ENCODE data around the gene NSD2. TPM values are rescaled to one million over a fixed set of nuclear protein-coding genes. Genes with fewer than 3 reads are reported as not detected.

Gene NSD2
- total RNA-seq, 1 experiment from 2014 or later: 48.0 TPM

GRCh38 chr4:1970926-1971325 lies 99.7 kb downstream of the NSD2 start:
- DNase-seq (ENCODE audit: low spot score): no peak

- DNase-seq (ENCODE audit: low spot score): no peak
Measured at GRCh38 chr4:1971456-1972200, 100.4 kb downstream of the NSD2 start.

DNA sequence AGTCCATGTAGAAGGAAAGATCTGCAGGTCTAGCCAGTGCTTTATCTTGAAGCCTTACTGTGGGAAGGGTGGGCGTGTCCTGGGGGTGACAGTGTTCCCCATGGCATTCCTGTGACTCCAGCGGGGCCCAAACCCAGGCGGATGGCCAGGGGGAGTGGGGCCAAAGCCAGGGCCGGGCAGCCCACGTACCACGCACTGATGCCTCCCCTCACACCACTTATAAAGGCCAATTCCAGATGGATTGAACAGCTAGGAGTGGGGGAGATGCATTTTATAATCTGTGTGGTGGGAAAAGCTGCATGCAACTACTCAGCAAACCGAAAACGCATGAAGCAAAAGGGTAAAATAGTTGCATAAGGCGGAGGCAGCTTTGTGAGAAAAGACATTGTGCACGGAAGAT lies 101.2 kb downstream of the NSD2 start:
- DNase-seq (ENCODE audit: low spot score): no peak

DNA sequence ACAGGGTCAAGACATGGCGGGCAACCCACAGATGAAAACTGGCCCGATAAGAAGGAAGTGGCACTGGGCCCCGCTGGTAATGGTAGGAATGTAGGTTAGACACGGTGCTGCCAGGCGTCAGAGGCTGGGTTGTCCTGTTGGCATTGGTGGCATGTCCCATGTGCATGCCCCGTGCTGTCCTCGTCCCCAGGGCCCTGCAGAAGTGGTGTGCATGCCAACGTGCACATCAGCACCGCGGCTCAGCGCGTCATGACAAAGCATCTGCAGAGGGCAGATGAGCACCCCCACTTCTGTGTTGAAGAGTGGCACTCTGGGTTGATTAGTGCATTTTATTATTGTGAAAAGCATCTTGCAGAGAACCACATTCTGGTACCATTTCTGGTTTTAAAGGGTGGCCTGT lies 102.0 kb downstream of the NSD2 start:
- no peak for DNase-seq (ENCODE audit: low spot score)

DNA sequence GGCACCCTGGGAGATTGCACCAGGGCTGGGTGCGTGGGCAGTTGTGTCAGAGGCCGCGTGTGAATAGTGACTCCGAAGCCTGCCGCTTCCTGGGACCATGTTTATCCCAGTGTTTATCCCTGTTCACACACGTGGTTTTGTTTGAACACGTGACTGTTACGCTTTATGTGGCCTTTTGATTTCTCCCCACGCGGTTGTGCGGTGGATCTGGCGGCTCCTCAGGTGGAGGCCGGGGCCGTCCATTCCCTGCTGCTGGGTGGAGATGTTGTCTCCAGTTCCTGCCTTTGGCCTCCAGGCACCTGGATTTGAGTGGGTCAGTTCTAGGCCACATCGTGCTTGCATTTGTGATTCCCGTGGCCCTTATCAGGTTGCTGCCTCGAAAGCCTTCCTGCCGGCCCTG lies 102.5 kb downstream of the NSD2 start:
- DNase-seq (ENCODE audit: low spot score): no peak

DNA sequence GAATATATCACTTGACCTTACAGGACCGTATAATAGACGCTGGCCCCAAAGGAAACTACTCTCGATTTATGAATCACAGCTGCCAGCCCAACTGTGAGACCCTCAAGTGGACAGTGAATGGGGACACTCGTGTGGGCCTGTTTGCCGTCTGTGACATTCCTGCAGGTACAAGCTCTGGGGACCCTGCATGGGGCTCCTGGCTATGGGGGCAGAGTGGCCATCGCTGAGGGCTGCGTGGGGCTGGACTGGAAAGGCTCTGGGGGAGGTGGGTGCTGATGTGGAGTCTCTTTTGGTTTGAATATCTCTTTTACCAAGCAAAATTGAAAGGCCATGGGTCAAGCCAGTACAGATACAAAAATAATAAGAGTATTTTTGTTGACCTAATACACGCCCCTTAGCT lies 103.6 kb downstream of the NSD2 start:
- no peak for DNase-seq (ENCODE audit: low spot score)

DNA sequence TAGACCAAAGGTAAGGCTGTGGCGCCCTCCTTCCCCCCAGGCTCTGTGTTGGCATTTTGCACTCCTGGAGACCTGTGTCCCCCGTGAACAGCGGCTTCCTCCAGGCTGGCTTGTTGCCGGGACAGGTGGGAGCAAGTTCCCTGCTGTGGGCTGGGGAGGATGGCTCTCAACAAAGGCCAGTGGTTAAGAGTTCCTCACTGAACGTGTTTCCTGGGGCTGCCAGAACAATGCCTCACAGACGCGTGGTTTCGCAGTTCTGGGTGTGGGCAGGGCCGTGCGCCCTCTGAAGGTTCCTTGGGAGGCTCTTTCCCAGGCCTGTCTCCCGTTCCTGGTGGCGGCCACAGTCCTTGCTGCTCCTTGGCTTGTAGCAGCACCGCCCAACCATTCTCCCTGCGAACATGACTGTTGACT lies 104.2 kb downstream of the NSD2 start:
- no peak for DNase-seq (ENCODE audit: low spot score)

- DNase-seq (ENCODE audit: low spot score): no peak
Measured at GRCh38 chr4:1975880-1976279, 104.7 kb downstream of the NSD2 start.

DNA sequence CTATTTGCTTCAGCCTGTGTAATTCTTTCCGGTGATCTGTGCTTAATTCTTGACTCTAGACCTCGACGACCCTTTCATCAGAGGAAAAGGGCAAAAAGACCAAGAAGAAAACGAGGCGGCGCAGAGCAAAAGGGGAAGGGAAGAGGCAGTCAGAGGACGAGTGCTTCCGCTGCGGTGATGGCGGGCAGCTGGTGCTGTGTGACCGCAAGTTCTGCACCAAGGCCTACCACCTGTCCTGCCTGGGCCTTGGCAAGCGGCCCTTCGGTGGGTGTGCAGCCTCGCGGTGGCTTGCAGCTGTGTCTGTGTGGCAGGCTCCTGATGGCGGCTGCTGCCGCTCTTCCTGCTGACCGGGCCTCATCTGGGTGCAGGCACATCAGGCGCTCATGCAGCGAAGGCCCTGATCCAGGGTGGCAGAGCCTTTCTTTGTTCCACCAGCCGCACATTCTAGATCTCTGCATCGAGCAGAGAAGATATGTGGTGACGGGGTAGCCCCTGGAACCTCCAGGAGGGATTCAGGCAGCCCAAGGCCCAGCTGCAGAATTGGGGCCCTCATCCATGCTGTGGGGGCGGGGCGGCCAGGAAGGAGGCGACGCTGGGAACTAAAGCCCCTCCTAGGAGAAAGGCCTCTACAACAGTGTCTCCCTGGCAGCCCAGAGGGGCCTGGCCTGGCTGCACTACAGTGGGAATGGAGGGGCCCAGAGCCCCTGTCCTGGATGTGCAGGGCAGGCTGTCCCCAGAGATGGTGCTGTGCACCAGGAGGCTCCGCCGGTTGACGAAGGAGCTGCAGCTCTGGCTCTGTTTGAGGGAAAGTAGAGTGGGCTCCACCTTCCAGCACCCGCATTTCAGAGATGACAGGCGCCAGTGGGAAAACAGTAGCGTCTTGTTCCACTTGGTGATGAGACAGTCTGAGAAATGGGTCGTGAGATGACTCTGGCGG lies 105.5 kb downstream of the NSD2 start:
- no peak for DNase-seq (ENCODE audit: low spot score)

DNA sequence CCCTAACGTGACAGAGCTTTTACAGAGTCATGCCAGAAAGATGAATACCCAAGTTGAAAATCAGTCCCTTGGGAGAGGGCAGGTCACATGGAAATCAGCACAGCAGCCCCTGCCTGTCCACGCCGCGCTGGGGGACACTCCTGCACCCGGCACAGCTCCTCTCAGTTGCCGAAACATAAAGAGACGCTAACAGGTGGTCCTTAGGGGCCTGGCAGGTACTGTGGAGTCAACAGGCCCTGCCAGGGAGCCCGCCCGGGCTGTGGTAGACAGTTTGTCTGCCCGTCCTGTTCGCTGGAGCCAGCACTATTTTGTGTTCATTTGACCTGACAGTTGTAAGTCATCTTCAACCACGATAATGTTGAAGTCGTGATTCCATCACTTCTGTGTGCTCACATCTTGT lies 107.0 kb downstream of the NSD2 start:
- DNase-seq (ENCODE audit: low spot score): no peak

DNA sequence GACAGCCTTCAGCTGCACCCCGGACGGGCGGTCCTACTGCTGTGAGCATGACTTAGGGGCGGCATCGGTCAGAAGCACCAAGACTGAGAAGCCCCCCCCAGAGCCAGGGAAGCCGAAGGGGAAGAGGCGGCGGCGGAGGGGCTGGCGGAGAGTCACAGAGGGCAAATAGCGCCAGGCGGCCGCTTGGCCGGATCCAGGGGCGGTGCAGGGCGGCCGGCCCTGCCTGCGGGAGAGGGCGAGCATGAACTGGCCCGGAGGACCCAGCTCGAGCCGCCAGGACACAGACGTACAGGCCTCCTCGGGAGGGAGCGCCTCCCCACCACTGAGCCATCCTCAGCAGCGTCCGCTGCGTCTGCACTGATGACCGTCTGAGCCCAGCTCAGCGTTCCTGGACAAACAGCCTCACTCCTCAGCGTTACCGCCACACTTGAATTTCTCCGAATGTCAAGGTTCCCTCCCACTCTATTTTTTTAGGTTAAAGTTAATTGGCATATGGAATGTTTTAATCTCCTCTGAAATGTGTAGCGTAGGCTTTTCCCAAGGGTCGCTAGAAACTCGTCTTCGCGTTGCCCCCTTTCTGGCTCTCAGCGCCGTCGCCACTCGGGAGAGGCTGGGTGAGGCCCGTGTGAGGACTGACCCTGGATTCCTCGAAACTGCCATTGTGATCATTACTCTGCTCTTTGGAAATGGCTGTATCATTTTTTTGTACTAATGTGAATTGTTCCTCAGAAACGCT lies 107.7 kb downstream of the NSD2 start:
- DNase-seq (ENCODE audit: low spot score): no peak

DNA sequence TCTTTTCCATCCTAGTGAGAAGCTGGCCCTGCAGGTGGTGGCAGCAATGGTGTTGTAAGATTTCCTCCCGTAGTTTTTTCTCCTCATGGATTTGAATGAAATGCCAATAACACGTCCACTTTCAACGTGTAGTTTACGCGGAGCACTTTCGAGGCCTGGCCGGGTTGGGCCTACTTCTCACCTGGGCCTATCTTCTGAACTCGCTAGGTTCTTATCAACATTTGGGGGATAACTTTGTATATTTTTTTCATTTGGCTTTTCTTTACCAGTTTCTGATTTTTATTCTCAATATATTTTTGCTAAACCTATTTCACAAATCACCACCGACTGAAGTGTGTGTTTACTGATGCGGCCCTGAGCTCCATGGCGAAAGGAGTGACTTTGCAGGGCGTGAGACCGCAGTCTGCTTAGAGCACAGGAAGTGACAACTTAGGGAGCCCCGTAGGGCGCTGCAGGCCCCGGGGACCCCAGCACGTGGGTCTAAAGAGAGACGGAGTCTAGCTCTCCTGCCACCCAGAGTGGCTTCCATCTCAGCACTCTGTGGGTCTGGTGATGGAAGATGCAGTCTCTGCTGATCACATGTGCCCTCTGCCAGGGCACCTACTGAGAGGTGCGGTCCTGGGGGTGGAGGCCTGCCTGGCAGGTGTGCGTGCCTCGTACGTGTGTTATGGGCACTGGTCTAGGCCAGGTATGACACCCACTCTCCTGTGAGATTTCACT lies 108.4 kb downstream of the NSD2 start:
- DNase-seq (ENCODE audit: low spot score): no peak

GRCh38 chr4:1980561-1981041 lies 109.4 kb downstream of the NSD2 start:
- DNase-seq (ENCODE audit: low spot score): no peak

GRCh38 chr4:1981251-1982058 lies 110.3 kb downstream of the NSD2 start:
- DNase-seq (ENCODE audit: low spot score): no peak

GRCh38 chr4:1982124-1983052 lies 111.2 kb downstream of the NSD2 start:
- no peak for DNase-seq (ENCODE audit: low spot score)

DNA sequence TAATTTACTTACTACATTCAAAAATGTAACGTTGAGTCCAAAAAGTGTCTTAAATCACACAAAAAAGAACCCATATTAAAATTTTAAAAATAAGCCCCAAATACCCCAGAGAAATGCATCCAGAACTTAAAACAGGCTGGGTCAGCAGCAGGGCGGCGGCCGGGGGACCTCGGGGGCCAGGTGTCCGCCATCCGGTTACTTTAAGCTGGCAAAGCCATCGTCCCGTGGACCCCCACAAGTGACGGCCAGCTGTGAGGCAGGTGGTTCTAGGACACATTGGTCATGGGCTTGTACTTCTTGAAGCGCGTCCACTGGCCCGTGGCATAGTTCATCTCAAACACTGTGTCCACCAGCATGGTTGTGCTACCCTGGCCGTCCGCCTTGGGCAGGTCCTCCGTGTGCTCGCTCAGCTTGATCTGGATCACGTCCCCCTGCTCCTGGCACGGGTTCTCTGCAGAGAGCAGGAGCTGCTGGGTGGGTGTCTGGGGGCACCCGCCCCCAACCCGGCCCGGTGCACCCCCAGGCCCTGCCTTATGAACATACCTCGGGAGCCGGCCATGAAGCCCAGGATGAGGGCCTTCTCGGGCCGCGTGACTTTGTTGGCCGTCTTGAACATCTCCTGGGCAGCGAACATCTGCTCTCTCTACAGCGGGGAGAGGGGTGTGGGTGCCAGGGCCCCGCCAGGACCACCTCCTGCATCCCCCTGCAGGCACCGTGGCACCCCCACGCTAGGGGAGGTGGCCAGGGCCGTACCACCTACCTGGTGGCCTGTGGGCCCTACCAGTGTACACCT lies 112.1 kb downstream of the NSD2 start:
- no peak for DNase-seq (ENCODE audit: low spot score)

DNA sequence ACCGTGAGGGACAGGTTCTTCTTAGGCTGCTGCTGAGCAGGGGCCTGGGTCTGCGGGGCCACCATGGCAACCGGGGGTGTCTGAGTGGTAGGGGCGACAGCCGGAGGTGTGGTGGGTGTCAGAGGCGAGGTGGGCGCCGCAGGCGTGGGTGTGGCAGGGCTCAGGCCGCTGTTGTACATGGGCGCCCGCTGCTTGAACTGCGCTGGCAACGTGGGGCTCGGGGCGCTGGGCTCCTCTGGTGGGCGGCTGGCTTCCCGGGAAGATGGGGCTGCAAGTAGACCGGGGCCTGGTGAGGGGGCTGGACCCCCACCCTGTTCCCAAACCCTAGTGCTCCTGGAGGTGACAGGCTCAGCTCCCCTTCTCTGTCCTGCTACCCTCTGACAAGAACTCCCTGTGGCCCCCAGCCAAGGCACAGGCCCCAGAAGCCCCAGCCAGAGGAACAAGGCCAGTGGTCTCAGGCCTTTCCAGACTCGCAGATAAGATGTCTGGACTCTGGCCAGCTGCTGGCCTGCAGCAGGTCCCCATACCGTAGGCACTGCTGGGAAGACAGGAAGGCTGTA lies 112.7 kb downstream of the NSD2 start:
- DNase-seq (ENCODE audit: low spot score): no peak
